Muscle layer of colon (tissue), 2 donors: ENCODE measurements around the gene SYNC.
"Not testable (repeated sequence)": the region's sequence is repeated elsewhere in the genome, so short reads cannot be mapped to it uniquely, and the experiment has no call there.

ENCODE experiments used
- H3K27ac ChIP-seq: one replicate; pipeline ENCODE4 v1.7.0; 2013; ENCODE audit warnings: low read depth, mild to moderate bottlenecking, low read length, moderate library complexity
- H3K27me3 ChIP-seq, 2 donors: one replicate each; pipeline ENCODE4 v1.7.0; 2013; ENCODE audit warnings: low read length in 2 of 2, mild to moderate bottlenecking in 2 of 2; ENCODE audit not compliant: insufficient read depth in 2 of 2, control insufficient read depth in 1 of 2
- H3K36me3 ChIP-seq: one replicate; pipeline ENCODE4 v1.7.0; 2013; ENCODE audit warnings: mild to moderate bottlenecking, low read length; ENCODE audit not compliant: insufficient read depth
- H3K4me1 ChIP-seq: one replicate; pipeline ENCODE4 v1.7.0; 2013; ENCODE audit warnings: mild to moderate bottlenecking, low read length; ENCODE audit not compliant: insufficient read depth
- H3K4me3 ChIP-seq, 2 donors: one replicate each; pipeline ENCODE4 v1.7.0; 2013; ENCODE audit warnings: low read length in 2 of 2, low read depth in 1 of 2, mild to moderate bottlenecking in 1 of 2, moderate library complexity in 1 of 2
- H3K9ac ChIP-seq: one replicate; pipeline ENCODE4 v1.7.0; 2013; ENCODE audit warnings: low read length
- H3K9me3 ChIP-seq: one replicate; pipeline ENCODE4 v1.7.0; 2013; ENCODE audit warnings: mild to moderate bottlenecking, low read length
- donor health status: abdominal sarcoma.
- donor health status: Adenocarcinoma of cecum.

SYNC gene

GRCh38 chr1:32684167-32684811, 18.3 kb downstream of the SYNC start:
- Histone ChIP-seq H3K36me3 (peaks cover 46% of the 10 kb centered on the region), H3K4me1 (peaks cover 21% of the 10 kb centered on the region), H3K9ac (no peak overlapping the region)

GRCh38 chr1:32683397-32683796, 19.2 kb downstream of the SYNC start:
- Histone ChIP-seq H3K4me1 (peaks cover 21% of the 10 kb centered on the region), H3K36me3 (peaks cover 46% of the 10 kb centered on the region), H3K9me3 (no peaks in the 10 kb centered on the region), H3K27me3 (no peaks in the 10 kb centered on the region), H3K9ac (no peak overlapping the region), H3K4me3 (no peak overlapping the region), H3K27ac (no peak overlapping the region)

More at GRCh38 chr1:32684167-32684811, 18.3 kb downstream of the SYNC start:
- Histone ChIP-seq H3K4me3 (no peak overlapping the region), H3K9me3 (no peaks in the 10 kb centered on the region), H3K27me3 (no peaks in the 10 kb centered on the region), H3K27ac (peak overlapping the region; percentile 36)

GRCh38 chr1:32681999-32682398, 20.6 kb downstream of the SYNC start:
- Histone ChIP-seq H3K9me3 (no peaks in the 10 kb centered on the region), H3K27me3 (no peaks in the 10 kb centered on the region), H3K4me3 (no peak overlapping the region), H3K27ac (no peak overlapping the region), H3K4me1 (peaks cover 21% of the 10 kb centered on the region), H3K36me3 (peaks cover 59% of the 10 kb centered on the region), H3K9ac (no peak overlapping the region)

GRCh38 chr1:32681509-32681908, 21.1 kb downstream of the SYNC start:
- Histone ChIP-seq H3K9me3 (no peaks in the 10 kb centered on the region), H3K4me1 (peaks cover 21% of the 10 kb centered on the region), H3K36me3 (peaks cover 60% of the 10 kb centered on the region), H3K27ac (no peak overlapping the region), H3K4me3 (no peak overlapping the region), H3K27me3 (no peaks in the 10 kb centered on the region), H3K9ac (no peak overlapping the region)

GRCh38 chr1:32680642-32681041, 21.9 kb downstream of the SYNC start:
- H3K27ac ChIP-seq: no peak overlapping the region
- H3K36me3 ChIP-seq: peaks cover 66% of the 10 kb centered on the region
- H3K9me3 ChIP-seq: no peaks in the 10 kb centered on the region
- H3K27me3 ChIP-seq: no peaks in the 10 kb centered on the region
- no peak overlapping the region for H3K9ac ChIP-seq
- no peak overlapping the region for H3K4me3 ChIP-seq
- peaks cover 21% of the 10 kb centered on the region for H3K4me1 ChIP-seq

- not testable (repeated sequence) for H3K27ac ChIP-seq, H3K27me3 ChIP-seq, H3K9ac ChIP-seq, H3K4me3 ChIP-seq, H3K9me3 ChIP-seq
- Histone ChIP-seq H3K4me1 (peaks cover 21% of the 10 kb centered on the region), H3K36me3 (peaks cover 60% of the 10 kb centered on the region)
These were observed 22.6 kb downstream of the SYNC start for GRCh38 chr1:32679993-32680392.

GRCh38 chr1:32676945-32677344, 25.6 kb downstream of the SYNC start:
- Histone ChIP-seq H3K9ac (no peak overlapping the region), H3K36me3 (peaks cover 64% of the 10 kb centered on the region), H3K27me3 (no peaks in the 10 kb centered on the region), H3K4me1 (peaks cover 9% of the 10 kb centered on the region), H3K9me3 (no peaks in the 10 kb centered on the region), H3K4me3 (no peak overlapping the region), H3K27ac (no peak overlapping the region)

GRCh38 chr1:32668716-32669115, 33.9 kb downstream of the SYNC start:
- not testable (repeated sequence) for H3K9me3 ChIP-seq, H3K27me3 ChIP-seq, H3K27ac ChIP-seq, H3K4me1 ChIP-seq, H3K9ac ChIP-seq, H3K4me3 ChIP-seq
- peaks cover 54% of the 10 kb centered on the region for H3K36me3 ChIP-seq

GRCh38 chr1:32666901-32667566, 35.5 kb downstream of the SYNC start:
- Histone ChIP-seq H3K27ac (no peak overlapping the region), H3K4me1 (peaks cover 7% of the 10 kb centered on the region), H3K4me3 (no peak overlapping the region), H3K9ac (no peak overlapping the region), H3K36me3 (peaks cover 42% of the 10 kb centered on the region), H3K27me3 (no peaks in the 10 kb centered on the region), H3K9me3 (no peaks in the 10 kb centered on the region)

- H3K4me3 ChIP-seq: no peak overlapping the region
- H3K27me3 ChIP-seq: no peaks in the 10 kb centered on the region
- no peaks in the 10 kb centered on the region for H3K9me3 ChIP-seq
- no peak overlapping the region for H3K27ac ChIP-seq
- no peak overlapping the region for H3K9ac ChIP-seq
- peaks cover 37% of the 10 kb centered on the region for H3K36me3 ChIP-seq
- H3K4me1 ChIP-seq: peaks cover 7% of the 10 kb centered on the region
These were observed 36.7 kb downstream of the SYNC start for GRCh38 chr1:32665915-32666314.

- H3K9me3 ChIP-seq: no peaks in the 10 kb centered on the region
- H3K4me3 ChIP-seq: no peak overlapping the region
- H3K27ac ChIP-seq: no peak overlapping the region
- no peaks in the 10 kb centered on the region for H3K27me3 ChIP-seq
- peaks cover 44% of the 10 kb centered on the region for H3K36me3 ChIP-seq
- H3K9ac ChIP-seq: no peak overlapping the region
- H3K4me1 ChIP-seq: peaks cover 10% of the 10 kb centered on the region
These were observed 43.0 kb downstream of the SYNC start for GRCh38 chr1:32659581-32659980.
